HL-60/S4 treated with phorbol 12-myristate 13-acetate at 8.2 ng/mL for 4 days and 3 days (cell line): Measurements from ENCODE around the gene GARIN5A.
"Not testable (repeated sequence)": the region's sequence is repeated elsewhere in the genome, so short reads cannot be mapped to it uniquely, and the experiment has no call there.

Experiments used
- in situ Hi-C: fragments of 300-500 bp; cut with MboI; formaldehyde crosslinking; loops from 2 replicates; pipeline ENCODE4 v1.15.0; 2022; ENCODE audit warnings: low sequenced_read_pairs

Gene GARIN5A

GRCh38 chr19:50466706-50467039 lies 10.0 kb downstream of the GARIN5A start:
- in situ Hi-C loops, result loop anchor here (10.0 kb wide), 1 partner anchor 102 kb away; the partner anchor contains the start of gene NAPSA

DNA sequence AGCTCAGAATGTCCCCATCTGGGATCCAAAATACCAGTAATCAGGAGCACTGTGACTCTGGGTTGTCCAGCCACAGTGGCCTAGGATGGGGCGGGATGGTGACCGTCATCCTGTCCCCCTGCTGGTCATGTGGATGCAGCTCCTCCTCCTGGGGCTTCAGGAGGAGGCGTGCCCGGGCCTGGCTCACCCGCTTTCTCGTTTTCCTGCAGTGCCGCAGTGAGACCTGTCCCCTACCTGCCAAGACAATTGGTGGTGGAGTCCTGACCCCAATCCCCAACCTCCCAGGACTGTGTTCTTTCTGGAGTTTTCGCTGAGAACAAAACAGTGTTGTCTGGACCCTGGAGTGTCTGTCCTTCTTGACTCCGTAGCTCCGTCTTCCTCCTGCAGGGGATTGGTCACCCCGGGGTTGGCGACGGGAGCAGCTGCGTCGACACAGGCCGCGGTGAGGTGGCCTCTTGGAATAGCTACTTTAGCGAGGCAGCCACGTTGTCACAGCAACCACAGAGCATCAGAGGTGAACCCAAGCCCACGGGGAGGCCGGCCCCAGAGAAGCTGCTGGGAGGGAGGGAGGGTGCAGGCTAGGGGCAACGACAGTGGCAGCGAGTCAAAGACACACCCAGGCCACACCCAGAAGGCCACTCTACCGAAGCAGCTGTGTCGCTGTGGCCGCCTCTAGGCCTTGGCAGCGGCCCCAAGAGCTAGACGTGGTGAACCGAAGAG lies 10.5 kb downstream of the GARIN5A start:
- in situ Hi-C loops, result loop anchor here (10.0 kb wide), 1 partner anchor 101 kb away; the partner anchor contains the start of gene NAPSA

- in situ Hi-C loops, result loop anchor here (10.0 kb wide), 1 partner anchor 100 kb away; the partner anchor contains the start of gene NAPSA
Measured at GRCh38 chr19:50465000-50465399, 11.6 kb downstream of the GARIN5A start.

DNA sequence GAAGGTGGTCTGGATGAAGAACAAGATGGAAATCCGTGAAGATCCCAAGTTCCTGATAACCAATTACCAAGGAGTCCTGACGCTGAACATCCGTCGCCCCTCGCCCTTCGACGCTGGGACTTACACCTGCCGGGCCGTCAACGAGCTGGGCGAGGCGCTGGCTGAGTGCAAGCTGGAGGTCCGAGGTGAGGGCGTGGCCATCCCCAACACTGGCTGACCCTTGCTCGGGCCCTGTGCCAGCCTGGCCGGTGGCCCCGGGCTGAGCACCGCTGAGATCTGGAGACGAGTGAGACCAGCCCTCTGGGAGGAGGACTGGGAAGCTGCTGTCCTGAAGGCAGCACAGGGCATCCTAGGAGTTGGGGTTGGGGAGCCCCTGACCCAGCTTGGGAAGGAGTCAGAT lies 12.3 kb downstream of the GARIN5A start:
- in situ Hi-C loops, result loop anchor here (10.0 kb wide), 1 partner anchor 100 kb away; the partner anchor contains the start of gene NAPSA

DNA sequence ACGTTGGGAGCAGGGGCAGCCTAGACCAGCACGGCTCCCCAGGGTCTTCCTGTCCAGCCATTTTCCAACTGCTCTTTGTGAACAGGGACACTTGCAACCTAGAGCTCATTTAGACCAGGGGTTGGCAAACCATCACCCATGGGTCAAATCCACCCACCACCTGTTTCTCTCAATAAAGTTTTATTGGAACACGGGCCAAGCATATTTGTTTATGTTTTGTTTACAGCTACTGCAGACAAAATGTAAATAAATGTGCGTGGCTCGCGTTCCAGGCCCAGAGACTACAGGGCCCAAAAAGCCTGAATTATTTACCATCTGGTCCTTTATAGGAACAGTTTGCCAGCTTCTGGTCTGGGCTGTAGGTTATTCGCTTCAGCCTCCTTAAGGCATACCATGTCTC lies 13.7 kb downstream of the GARIN5A start:
- in situ Hi-C loops, result loop anchor here (10.0 kb wide), 1 partner anchor 98 kb away; the partner anchor contains the start of gene NAPSA

DNA sequence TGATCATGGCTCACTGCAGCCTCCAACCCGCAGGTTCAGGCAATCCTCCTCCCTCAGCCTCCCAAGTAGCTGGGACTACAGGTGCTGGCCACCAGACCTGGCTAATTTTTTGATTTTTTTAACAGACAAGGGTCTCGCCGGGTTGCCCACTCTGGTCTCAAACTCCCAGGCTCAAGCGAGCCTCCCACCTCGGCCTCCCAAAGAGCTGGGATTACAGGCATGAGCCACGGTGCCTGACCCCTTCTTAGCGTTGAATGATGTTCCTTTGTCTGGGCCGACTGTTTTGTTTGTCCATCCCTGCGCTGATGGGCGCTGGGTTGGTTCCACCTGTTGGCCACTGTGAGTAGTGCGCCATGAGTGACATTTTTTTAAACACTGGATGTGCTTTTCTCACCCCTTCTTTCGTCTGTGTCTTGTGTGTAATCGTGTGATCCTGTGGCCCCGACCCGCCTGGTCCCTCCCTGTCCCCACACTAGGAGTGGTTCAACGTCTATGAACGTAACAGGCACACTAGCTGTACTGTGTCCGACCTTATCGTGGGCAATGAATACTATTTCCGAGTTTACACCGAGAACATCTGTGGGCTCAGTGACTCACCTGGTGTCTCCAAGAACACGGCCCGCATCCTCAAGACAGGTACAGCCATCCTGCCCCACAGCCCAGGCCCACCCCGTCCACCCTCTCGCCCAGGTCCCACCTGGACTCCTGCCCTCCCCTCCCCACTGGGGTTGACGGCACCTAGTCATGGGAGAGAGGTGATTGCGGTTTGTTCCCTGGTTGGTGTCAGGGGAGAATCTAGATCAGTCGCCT lies 15.4 kb downstream of the GARIN5A start:
- in situ Hi-C loops, result loop anchor here (10.0 kb wide), 1 partner anchor 96 kb away; the partner anchor contains the start of gene NAPSA

DNA sequence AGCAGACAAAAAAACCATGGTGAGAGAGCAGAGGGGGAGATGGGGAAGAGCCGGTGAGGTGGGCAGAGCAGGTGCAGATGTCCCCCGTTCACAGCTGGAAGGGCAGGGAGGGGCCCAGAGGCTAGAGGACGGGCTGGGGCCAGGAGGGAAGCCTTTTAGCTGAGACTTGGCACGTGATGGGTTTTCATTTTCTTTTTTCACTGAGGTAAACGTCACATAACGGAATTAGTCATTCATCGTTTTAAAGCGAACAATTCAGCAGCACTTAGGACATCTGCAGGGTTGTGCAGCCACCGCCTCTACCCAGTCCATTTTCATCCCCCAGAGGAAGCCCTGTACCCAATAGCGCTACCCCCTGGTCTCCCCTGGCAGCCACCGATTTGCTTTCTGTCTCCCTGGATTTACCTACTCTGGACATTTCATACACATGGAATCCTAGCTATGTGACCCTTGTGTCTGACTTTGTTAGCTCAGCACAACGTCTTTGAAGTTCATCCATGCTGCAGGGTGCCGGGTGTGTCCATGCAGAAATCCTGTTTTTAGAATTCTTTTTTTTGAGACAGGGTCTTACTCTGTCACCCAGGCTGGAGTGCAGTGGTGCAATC lies 16.4 kb downstream of the GARIN5A start:
- in situ Hi-C loops, result loop anchor here (10.0 kb wide), 1 partner anchor 95 kb away; the partner anchor contains the start of gene NAPSA

DNA sequence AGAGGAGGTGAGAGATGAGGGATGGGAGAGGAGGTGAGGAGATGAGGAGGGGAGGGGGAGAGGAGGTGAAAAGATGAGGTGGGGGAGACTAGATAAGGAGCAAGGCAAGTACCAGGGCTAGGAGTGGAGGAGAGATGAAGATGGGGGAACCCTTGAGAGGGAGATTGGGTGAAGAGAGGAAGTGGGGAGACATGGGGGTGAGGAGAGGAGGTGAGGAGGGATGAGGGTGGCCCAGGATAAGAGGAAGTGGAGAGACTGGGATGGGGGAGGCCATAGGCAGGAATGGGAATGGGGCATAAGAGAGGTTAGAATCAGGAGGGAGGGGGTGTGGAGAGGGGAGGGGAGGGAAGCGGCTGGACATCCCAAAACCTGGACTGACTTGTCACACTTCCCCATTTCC lies 17.0 kb downstream of the GARIN5A start:
- in situ Hi-C loops, result loop anchor here (10.0 kb wide), 1 partner anchor 95 kb away; the partner anchor contains the start of gene NAPSA

- in situ Hi-C loops, result no loop called here
Measured at GRCh38 chr19:50459067-50459456, 17.6 kb downstream of the GARIN5A start.

- in situ Hi-C loops, result no loop called here
Measured at GRCh38 chr19:50458396-50459066, 18.1 kb downstream of the GARIN5A start.

- in situ Hi-C loops, result no loop called here
Measured at GRCh38 chr19:50457300-50457699, 19.3 kb downstream of the GARIN5A start.

DNA sequence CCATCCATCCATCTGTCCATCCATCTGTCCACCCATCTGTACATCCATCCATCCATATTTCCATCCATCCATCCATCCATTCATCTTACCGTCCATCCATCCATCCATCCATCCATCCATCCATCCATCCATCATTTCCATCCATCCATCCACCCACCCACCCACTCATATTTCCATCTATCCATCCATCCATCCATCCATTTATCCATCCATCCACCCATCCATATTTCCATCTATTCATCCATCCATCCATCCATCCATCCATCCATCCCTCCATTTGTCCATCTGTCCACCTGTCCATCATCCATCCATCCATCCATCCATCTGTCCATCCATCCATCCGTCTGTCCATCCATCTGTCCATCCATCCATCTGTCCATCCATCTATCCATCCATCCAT lies 20.7 kb downstream of the GARIN5A start:
- in situ Hi-C loops, result no loop called here

GRCh38 chr19:50453243-50453642 lies 23.4 kb downstream of the GARIN5A start:
- in situ Hi-C loops, result no loop called here

DNA sequence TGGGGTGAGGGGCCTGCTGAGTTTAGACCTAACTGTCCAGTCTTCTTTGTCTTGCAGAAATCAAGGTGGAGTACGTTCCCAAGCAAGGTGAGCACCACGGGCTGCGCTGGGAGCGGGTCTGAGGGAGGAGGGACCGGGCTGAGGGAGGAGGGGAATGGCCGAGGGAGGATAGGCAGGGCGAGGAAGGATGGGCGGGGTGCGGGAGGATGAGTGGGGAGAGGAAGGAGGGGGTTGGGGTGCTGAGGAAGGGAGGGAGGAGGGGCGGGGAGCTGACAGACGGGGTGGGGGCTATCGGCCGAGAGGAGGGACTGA lies 25.5 kb downstream of the GARIN5A start:
- in situ Hi-C loops, result no loop called here

DNA sequence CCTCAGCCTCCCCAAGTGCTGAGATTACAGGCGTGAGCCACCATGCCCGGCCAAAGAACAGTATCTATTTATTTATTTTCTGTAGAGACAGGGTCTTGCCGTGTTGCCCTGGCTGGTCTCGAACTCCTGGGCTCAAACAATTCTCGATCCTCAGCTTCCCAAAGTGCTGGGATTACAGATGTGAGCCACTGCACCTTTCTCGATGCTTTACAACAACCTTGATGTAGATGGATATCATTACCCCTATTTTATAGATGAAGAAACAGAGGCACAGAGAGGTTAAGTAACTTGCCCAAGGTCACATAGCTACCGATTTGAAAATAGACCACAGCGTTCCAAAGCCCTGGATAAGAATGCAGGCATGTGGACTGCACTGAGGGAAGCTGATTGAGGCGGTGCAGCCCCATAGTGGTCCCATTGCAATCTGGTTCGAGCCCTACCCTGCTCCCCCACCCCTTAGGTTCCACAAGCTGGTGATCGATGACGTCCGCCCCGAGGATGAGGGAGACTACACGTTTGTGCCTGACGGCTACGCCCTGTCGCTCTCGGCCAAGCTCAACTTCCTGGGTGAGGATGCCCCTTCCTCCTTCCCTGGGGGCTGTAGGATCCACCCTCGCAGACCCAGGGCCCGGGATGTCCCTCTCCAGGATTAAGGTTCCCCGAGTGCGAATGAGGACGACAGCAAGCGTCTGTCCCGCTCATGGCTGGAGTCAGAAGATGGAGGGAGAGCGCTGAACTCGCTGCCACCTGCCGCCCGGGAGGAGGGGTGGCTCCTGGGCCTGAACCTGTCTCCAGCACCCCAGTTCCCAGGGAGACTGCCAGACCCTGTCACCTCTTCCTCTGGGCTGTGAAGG lies 26.1 kb downstream of the GARIN5A start:
- in situ Hi-C loops, result no loop called here

DNA sequence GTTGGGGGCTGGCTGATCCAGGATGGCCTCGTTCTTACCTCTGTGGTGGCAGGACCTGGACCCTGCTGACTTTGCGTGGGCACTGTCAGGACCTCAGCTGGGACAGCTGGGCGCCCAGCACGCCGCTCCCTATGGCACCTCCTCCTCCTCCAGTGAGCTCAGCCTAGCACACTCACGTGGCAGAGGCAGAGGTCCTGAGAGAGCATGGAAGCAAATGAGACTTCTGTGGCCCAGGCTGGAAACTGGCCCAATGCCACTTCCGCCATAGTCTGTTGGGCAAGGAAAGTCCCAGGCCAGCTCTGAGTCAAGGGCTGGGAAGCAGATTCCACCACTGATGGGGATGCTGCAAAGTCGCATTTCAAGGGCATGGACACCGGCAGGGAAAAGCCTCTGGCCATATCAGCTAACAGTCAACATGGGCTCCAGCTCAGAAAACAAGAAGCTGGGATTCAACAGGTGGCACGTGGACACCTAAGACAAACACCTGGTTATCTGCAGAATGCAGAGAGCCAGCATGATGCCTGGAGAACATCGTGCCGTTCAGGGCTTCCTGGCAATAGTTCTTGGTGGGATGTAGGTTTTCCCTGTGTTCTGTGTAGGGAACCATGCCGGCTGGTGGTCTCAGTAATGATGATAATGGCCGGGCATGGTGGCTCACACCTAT lies 27.3 kb downstream of the GARIN5A start:
- in situ Hi-C loops, result no loop called here

GRCh38 chr19:50447750-50448149 lies 28.9 kb downstream of the GARIN5A start:
- in situ Hi-C loops, result no loop called here

DNA sequence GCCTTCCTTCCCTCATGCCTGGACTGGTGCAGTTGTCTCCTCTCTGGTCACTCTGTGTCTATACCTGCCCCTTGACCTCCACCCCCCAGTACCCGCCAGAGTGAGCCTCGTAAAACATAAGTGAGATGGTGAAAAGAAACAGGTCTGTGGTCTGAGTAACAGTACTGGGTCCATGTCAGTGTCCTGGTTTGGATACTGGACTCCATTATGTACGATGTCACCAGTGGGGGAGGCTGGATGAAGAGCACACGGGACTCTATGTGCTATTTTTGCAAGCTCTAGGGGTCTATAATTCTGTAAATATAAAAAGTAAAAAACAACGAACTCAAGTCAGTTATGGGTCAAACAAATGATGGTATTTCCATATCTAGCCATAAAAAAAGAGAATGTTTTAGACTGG lies 29.6 kb downstream of the GARIN5A start:
- in situ Hi-C loops, result no loop called here

DNA sequence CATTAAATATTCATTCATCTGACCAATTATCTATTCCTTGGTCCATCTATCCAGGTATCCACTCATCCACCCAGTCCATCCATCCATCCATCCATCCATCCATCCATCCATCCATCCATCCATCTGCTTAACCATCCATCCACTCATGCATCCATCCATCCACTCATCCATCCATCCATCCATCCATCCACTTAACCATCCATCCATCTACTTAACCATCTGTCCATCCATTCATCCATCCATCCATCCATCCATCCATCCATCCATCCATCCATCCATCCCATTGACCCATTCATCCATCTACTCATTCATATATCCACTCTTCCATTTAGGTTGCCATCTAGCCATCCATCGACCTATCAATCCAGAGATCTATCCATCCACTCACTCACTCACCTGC lies 32.6 kb downstream of the GARIN5A start:
- in situ Hi-C loops, result no loop called here

DNA sequence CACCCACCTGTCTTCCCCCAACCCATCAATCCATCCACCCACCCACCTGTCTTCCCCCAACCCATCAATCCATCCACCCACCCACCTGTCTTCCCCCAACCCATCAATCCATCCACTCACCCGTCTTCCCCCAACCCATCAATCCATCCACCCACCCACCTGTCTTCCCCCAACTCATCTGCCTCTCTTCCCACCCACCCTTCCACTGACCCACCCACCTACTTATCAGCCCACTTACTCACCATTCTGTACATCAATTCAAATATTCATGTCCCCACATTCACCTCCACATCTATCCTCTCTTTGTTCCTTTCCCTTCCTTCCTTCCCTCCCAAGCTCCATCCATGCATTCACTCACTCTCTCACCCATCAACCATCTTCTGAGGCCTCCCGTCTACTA lies 37.5 kb downstream of the GARIN5A start:
- in situ Hi-C loops, result not testable (repeated sequence)
